NCI-H526 treated with DMSO at 0.1 percent for 48 hours (cell line): ENCODE data around the gene RNF213.

ENCODE experiments used
- DNase-seq: peaks from one replicate; lab custom pipeline; 2025; lab: John Stamatoyannopoulos, UW

Gene RNF213

DNA sequence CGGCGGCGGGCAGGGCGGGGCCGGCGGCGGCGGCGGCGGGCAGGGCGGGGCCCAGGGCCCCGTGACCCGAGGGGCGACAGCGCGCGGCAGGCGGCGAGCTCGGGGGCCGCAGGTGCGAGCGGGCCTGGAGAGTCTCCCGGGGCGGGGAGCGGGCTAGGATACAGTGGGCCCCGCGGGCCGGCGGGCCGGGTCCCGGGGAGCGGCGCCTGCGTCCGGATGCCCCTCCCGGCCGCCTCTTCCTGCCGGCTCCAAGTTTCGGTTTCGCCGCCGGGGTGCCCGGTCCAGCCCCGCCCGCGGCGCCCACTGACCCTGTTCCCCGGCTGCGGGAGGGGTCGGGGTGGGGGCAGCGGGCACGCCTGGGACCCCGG lies at the start of gene RNF213:
TSS of gene RNF213 (plus strand) at position 62 of the 368 bp plus-strand sequence. CDS start 2,830 bp downstream, outside the sequence.
- DNase-seq: no peak

GRCh38 chr17:80212109-80212508 lies 48.5 kb upstream of the RNF213 start:
- DNase-seq: no peak

GRCh38 chr17:80212511-80212910 lies 48.1 kb upstream of the RNF213 start:
- no peak for DNase-seq

GRCh38 chr17:80212962-80213642 lies 47.5 kb upstream of the RNF213 start:
- DNase-seq: no peak

DNA sequence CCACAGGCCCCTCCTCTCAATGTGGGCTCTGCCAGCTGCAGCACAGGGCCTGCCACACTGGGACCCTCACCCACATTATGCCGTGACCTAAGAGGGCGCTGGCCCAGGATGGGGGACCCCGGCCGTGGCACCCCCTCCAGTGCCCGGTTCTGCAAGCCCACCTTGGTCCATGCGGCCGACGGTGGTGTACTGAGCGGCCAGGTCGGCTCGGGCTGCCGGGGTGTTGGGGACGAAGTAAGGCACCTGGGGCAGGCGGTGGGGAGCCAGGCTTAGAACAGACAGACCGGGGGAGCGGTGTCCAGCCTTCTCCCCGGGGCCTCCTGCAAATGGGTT lies 47.0 kb upstream of the RNF213 start:
- DNase-seq: no peak

- no peak for DNase-seq
Measured at GRCh38 chr17:80214012-80214877, 46.4 kb upstream of the RNF213 start.

GRCh38 chr17:80214878-80215210 lies 45.8 kb upstream of the RNF213 start:
- DNase-seq: no peak

- no peak for DNase-seq
Measured at GRCh38 chr17:80216473-80217456, 43.9 kb upstream of the RNF213 start.

GRCh38 chr17:80217703-80218362 lies 42.8 kb upstream of the RNF213 start:
- no peak for DNase-seq

GRCh38 chr17:80218391-80218790 lies 42.3 kb upstream of the RNF213 start:
- no peak for DNase-seq

DNA sequence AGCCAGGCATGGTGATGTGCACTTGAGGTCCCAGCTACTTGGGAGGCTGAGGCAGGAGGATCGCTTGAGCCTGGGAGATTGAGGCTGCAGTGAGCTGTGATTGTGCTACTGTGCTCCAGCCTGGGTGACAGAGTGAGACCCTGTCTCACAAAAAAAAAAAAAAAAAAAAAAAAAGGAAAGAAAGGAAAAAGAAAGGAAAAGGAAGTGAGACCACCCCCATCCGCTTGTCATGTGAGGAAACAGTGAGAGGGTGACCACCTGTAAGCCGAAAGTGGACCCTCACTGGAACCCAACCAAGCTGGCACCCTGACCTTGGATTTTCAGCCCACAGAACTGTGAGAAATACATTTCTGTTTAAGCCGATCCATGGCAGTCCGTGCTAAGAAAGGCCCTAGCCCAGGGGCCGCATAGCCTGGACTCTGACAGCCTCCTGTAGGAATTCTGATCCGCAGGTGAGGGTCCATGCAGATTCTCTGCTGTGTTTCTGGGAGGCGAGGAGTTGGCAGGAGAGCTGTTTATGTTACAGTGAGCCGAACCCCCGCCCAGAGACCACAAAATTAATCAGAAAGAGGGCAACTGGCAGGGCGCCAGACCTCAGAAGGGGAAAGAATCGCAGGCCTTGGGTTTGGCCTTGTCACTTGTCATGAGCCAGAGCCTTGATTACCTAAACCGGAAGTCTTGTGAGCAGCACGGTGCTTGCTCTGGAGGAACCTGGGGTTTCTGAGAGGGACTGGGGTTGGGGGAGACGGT lies 41.5 kb upstream of the RNF213 start:
- no peak for DNase-seq

GRCh38 chr17:80219763-80220053 lies 40.9 kb upstream of the RNF213 start:
- no peak for DNase-seq

DNA sequence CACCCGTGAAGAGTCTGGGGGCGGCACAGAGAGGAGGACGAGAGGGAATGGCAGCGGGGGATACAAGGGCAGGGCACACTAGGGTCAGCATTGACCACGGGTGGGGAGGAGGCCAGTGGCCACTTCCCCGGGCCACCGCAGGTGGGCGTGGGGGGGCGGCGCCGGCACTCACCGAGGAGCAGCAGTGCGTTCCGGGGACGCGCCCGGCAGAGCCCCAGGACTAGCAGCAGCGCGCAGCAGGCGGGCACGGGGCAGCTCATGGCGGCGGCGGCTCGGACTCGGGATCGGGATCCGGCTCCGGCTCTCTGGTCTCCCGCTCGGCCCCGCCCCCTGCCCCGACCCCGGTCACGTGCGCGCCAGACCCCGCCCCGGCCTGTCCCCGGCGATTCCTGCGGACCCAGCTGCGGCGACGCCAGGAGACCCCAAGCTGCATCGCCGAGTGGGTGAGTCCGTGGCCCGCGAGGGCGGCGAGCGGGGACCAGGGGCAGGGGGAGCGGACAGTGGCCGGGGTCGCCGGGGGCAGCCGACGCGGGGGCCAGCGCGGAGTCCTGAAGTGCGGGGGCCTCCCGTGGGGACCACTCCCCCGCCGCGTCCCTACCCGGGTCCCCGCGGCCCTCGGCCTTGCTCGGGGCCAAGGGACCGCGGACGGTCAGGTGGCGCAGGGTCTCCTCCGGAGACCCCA lies 40.5 kb upstream of the RNF213 start, which contains the start of the genes SGSH and SLC26A11:
TSS of gene SGSH (minus strand) at position 280 of the 682 bp plus-strand sequence. CDS start at position 260, 20 bp downstream.
TSS of gene SLC26A11 (plus strand) at position 374 of the 682 bp plus-strand sequence. CDS start 1,134 bp downstream, outside the sequence.
- DNase-seq: peak; percentile 28

GRCh38 chr17:80220736-80221215 lies 39.9 kb upstream of the RNF213 start:
- DNase-seq: no peak

DNA sequence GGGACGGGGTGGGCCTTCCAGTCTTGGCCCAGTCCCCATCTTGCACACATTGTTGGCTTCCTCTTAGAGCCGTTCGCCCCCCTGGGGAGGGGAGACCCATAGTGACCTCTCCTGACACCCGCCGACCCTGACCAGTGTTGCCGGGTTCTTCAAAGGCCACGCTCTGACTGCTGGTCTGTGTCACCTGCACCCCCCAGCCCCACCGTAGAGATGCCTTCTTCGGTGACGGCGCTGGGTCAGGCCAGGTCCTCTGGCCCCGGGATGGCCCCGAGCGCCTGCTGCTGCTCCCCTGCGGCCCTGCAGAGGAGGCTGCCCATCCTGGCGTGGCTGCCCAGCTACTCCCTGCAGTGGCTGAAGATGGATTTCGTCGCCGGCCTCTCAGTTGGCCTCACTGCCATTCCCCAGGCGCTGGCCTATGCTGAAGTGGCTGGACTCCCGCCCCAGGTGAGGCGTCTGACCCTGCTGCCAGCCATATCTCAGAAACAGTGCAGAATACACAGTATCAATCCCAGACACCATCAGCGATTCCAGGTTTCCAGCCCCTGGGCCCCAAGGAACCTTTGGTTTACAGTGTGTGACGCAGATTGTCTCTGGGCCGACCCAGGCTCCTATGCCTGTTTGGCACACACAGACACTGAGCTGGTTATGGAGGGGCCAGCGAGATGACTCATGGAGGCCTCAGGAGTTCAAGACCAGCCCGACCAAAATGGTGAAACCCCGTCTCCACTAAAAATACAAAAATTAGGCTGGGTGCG lies 39.1 kb upstream of the RNF213 start:
- no peak for DNase-seq

- DNase-seq: no peak
Measured at GRCh38 chr17:80222376-80223141, 38.1 kb upstream of the RNF213 start.

- DNase-seq: no peak
Measured at GRCh38 chr17:80223142-80223815, 37.4 kb upstream of the RNF213 start.

DNA sequence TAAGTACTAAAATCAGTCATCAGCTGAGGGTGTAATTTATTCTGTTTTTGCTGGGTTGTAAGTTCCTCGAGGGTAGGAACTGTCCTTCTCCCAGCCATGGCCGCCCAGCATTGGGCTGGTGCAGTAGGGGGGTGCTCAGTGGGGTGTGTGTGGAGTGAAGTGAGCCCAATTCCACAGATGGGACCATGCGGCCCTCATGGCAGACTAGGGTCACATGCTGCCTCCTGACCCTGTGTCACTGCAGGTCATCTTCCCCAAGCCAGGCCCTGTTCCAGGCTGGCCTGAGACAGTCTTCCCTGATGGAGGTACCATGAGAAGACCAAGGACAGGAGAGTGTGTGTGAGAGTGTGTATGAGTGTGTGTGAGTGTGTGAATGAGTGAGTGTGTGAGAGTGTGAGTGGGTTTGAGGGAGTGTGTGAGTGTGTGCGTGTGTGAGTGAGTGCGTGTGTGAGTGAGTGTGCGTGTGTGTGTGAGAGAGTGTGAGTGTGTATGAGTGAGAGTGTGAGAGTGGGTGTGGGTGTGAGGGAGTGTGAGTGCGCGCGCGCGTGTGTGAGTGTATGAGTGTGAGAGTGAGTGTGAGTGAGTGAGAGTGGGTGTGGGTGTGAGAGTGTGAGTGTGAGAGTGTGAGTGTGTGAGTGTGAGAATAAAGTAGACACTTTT lies 36.7 kb upstream of the RNF213 start:
- no peak for DNase-seq
